ENCODE results near the gene ME1.

The ME1 gene

DNA sequence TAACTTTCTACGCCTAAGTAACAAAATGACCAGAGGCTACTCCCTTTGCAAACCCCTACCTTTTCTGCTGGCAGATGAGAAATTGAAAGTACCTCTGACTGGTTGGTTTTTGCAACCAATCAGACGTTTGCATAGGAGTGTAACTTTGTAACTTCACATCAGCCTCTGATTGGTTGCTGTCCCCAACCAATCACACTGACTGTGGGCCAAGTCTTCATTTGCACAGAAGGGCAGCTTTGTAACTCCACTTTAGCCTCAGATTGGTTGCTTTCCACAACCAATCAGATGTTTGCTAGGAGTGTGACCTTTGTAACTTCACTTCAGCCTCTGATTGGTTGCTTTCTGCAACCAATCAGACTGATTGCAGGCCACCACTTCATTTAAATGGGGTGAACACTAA, 89.1 kb downstream of the ME1 start:
- TF ChIP-seq, protein P1, sequence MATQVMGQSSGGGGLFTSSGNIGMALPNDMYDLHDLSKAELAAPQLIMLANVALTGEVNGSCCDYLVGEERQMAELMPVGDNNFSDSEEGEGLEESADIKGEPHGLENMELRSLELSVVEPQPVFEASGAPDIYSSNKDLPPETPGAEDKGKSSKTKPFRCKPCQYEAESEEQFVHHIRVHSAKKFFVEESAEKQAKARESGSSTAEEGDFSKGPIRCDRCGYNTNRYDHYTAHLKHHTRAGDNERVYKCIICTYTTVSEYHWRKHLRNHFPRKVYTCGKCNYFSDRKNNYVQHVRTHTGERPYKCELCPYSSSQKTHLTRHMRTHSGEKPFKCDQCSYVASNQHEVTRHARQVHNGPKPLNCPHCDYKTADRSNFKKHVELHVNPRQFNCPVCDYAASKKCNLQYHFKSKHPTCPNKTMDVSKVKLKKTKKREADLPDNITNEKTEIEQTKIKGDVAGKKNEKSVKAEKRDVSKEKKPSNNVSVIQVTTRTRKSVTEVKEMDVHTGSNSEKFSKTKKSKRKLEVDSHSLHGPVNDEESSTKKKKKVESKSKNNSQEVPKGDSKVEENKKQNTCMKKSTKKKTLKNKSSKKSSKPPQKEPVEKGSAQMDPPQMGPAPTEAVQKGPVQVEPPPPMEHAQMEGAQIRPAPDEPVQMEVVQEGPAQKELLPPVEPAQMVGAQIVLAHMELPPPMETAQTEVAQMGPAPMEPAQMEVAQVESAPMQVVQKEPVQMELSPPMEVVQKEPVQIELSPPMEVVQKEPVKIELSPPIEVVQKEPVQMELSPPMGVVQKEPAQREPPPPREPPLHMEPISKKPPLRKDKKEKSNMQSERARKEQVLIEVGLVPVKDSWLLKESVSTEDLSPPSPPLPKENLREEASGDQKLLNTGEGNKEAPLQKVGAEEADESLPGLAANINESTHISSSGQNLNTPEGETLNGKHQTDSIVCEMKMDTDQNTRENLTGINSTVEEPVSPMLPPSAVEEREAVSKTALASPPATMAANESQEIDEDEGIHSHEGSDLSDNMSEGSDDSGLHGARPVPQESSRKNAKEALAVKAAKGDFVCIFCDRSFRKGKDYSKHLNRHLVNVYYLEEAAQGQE (IDR thresholded peaks at IDR 0.05; ENCODE audit: insufficient read depth in 1 of 2, low read depth in 2 of 2, low read length in 2 of 2): no peak
- no peak for TF ChIP-seq SIN3A (IDR thresholded peaks at IDR 0.05; ENCODE audit: borderline replicate concordance, insufficient read depth, low read length)
- no peak for TF ChIP-seq TAF1 (IDR thresholded peaks at IDR 0.05; ENCODE audit: borderline replicate concordance, insufficient read depth, low read length)
- TF ChIP-seq FOXP2 (optimal IDR thresholded peaks at IDR 0.05; ENCODE audit: borderline replicate concordance, extremely low read depth, extremely low read length, insufficient read depth): no peak

DNA sequence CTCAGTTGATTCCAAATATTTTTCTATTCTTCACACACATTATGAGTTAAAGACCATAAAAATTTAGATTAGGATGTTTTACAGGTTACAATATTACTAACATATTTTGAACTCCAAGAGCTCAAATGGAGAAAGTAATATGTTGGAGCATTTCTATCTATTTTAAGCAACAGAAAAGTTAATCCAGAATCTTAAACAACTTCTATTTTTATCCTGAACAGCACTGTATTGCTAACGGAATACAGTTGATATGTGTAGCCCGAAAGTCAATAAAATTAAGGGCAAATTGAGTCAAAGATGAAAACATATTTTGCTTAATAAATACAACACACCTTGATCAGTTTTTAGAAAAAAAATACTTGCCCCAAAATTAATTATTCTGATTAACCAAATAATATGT, 97.4 kb downstream of the ME1 start:
- no peak for TF ChIP-seq SIN3A (IDR thresholded peaks at IDR 0.05; ENCODE audit: borderline replicate concordance, insufficient read depth, low read length)
- no peak for TF ChIP-seq POLR2AphosphoS5 (IDR thresholded peaks at IDR 0.05; ENCODE audit: low read depth, low read length)
- TF ChIP-seq FOXP2 (optimal IDR thresholded peaks at IDR 0.05; ENCODE audit: borderline replicate concordance, extremely low read depth, extremely low read length, insufficient read depth): no peak
- no peak for TF ChIP-seq TAF1 (IDR thresholded peaks at IDR 0.05; ENCODE audit: borderline replicate concordance, insufficient read depth, low read length)
- TF ChIP-seq, protein P1 (IDR thresholded peaks at IDR 0.05; ENCODE audit: insufficient read depth in 1 of 2, low read depth in 2 of 2, low read length in 2 of 2): no peak

DNA sequence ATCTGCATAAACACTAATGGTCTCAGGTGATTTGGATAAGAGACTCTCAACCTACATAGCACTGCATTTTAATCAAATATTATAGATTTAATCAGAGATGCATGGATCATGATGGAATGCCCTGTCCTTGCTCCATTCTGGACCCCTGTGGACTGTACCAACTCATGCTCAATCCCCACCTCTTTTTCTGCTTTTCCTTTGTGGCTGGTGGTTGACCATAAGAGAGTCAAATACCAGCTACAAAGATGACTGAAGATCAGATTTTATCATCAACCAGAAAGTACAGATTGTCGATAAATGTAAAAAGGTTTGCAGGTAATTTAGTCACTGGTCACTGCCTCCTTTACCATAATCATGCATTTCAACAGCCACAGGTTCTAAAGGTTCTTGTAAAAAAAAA, 116.2 kb downstream of the ME1 start:
- TF ChIP-seq POLR2AphosphoS5 (IDR thresholded peaks at IDR 0.05; ENCODE audit: low read depth, low read length) (no peak), TAF1 (IDR thresholded peaks at IDR 0.05; ENCODE audit: borderline replicate concordance, insufficient read depth, low read length) (no peak), FOXP2 (optimal IDR thresholded peaks at IDR 0.05; ENCODE audit: borderline replicate concordance, extremely low read depth, extremely low read length, insufficient read depth) (no peak), SIN3A (IDR thresholded peaks at IDR 0.05; ENCODE audit: borderline replicate concordance, insufficient read depth, low read length) (no peak)
- TF ChIP-seq, protein P1 (IDR thresholded peaks at IDR 0.05; ENCODE audit: insufficient read depth in 1 of 2, low read depth in 2 of 2, low read length in 2 of 2): no peak

DNA sequence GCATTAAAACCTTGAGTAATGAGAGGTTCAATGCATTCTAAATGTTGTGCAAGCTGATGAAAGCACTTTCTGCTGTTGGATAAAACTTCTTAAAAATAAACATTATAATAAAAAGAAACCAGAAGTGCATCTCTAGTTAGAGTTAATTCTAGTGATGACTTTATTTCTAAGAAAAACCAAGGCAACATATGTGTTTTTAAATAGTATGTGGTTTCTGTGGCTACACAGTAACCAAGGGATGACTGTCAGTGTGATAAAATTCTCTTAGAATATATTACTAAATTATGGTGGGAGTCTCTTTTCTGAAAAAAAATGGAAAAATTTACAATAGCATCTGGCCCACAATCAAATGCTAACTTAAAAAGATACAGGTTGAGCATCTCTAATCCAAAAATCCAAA, 117.0 kb downstream of the ME1 start:
- TF ChIP-seq POLR2AphosphoS5 (IDR thresholded peaks at IDR 0.05; ENCODE audit: low read depth, low read length): no peak
- no peak for TF ChIP-seq SIN3A (IDR thresholded peaks at IDR 0.05; ENCODE audit: borderline replicate concordance, insufficient read depth, low read length)
- TF ChIP-seq FOXP2 (optimal IDR thresholded peaks at IDR 0.05; ENCODE audit: borderline replicate concordance, extremely low read depth, extremely low read length, insufficient read depth): no peak
- TF ChIP-seq, protein P1 (IDR thresholded peaks at IDR 0.05; ENCODE audit: insufficient read depth in 1 of 2, low read depth in 2 of 2, low read length in 2 of 2): no peak
- no peak for TF ChIP-seq TAF1 (IDR thresholded peaks at IDR 0.05; ENCODE audit: borderline replicate concordance, insufficient read depth, low read length)

DNA sequence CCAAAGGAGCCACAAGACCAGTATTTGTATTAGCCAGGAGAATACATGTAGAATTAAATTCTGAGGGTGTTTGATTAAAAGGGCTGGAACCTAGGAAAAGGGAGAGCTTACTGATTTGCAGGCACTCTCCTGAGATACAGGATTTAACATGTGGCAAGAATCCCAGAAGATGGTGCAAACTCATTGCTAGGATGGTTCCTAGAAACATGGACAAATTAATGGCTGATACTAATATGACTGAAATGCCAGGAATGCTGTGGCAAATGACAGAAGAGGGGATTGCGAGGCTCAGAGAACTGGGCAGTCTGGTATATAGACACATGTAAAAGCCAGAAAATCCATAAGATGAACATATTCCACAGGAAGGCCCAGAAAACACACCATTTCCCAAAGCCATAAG, 119.6 kb downstream of the ME1 start:
- TF ChIP-seq TAF1 (IDR thresholded peaks at IDR 0.05; ENCODE audit: borderline replicate concordance, insufficient read depth, low read length): no peak
- TF ChIP-seq, protein P1 (IDR thresholded peaks at IDR 0.05; ENCODE audit: insufficient read depth in 1 of 2, low read depth in 2 of 2, low read length in 2 of 2): no peak
- TF ChIP-seq FOXP2 (optimal IDR thresholded peaks at IDR 0.05; ENCODE audit: borderline replicate concordance, extremely low read depth, extremely low read length, insufficient read depth): no peak
- no peak for TF ChIP-seq SIN3A (IDR thresholded peaks at IDR 0.05; ENCODE audit: borderline replicate concordance, insufficient read depth, low read length)
- TF ChIP-seq POLR2AphosphoS5 (IDR thresholded peaks at IDR 0.05; ENCODE audit: low read depth, low read length): no peak
